ENCODE measurements around the gene SLC8A1.

The SLC8A1 gene

DNA sequence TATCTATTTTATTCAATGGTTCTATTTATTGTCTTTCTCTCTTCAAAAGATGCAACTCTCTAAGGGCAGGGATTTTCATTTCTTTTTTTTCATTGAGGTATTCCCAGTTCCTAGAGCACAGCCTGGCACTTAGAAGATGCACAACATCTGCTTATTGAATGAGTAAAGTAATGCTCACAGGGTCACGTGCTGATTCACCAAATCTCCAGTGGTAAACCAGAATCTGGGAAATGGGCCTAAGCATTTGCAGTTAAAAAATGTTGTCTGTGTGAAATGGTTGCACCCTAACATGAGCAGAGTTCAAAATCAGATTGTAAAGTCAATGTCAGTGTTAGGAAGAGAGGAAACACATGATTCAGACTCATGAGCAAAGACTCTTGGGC lies 15.8 kb downstream of the SLC8A1 start:
- no peak for TF ChIP-seq MYC (IDR thresholded peaks at IDR 0.05; ENCODE audit: low read depth, low read length)
- TF ChIP-seq, protein P1, sequence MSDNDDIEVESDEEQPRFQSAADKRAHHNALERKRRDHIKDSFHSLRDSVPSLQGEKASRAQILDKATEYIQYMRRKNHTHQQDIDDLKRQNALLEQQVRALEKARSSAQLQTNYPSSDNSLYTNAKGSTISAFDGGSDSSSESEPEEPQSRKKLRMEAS (IDR thresholded peaks at IDR 0.05; ENCODE audit: low read depth, low read length), result no peak
- TF ChIP-seq POLR2A (IDR thresholded peaks at IDR 0.05; ENCODE audit: extremely low read depth, insufficient read length), result no peak
- TF ChIP-seq, protein P2, sequence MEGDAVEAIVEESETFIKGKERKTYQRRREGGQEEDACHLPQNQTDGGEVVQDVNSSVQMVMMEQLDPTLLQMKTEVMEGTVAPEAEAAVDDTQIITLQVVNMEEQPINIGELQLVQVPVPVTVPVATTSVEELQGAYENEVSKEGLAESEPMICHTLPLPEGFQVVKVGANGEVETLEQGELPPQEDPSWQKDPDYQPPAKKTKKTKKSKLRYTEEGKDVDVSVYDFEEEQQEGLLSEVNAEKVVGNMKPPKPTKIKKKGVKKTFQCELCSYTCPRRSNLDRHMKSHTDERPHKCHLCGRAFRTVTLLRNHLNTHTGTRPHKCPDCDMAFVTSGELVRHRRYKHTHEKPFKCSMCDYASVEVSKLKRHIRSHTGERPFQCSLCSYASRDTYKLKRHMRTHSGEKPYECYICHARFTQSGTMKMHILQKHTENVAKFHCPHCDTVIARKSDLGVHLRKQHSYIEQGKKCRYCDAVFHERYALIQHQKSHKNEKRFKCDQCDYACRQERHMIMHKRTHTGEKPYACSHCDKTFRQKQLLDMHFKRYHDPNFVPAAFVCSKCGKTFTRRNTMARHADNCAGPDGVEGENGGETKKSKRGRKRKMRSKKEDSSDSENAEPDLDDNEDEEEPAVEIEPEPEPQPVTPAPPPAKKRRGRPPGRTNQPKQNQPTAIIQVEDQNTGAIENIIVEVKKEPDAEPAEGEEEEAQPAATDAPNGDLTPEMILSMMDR (IDR thresholded peaks at IDR 0.05; ENCODE audit: low read depth, low read length), result no peak
- H3K4me3 ChIP-seq (ENCODE audit: low read depth, low read length), result no peak overlapping the region
- no peak for DNase-seq (ENCODE audit: low read depth)

DNA sequence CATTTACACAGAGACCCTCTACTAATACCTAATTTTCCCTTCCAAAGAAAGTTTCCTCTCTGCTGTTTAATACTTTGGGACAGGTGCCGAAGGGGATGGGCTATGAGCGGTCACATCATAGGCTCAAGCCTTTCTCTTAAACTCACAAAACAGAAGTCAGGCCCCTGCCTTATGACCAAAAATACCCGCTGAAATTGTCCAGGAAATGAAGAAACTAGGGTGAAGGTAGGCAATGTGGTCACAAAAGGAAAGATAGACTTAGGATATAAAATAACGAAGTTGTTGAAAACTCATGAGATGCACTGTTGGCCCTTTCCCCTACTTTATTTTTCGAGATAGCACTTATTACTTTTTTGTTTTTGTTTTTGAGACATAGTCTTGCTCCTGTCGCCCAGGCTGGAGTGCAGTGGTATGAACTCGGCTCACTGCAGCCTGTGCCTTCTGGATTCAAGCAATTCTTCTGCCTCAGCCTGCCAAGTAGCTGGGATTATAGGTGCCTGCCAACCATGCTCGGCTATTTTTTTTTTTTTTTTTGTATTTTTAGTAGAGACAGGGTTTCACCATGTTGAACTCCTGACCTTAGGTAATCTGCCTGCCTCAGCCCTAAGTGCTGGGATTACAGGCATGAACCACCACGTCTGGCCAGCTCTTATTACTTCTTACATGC lies 16.3 kb downstream of the SLC8A1 start:
- H3K4me3 ChIP-seq (ENCODE audit: low read depth, low read length), result no peak overlapping the region
- DNase-seq (ENCODE audit: low read depth), result no peak
- TF ChIP-seq, protein P2 (IDR thresholded peaks at IDR 0.05; ENCODE audit: low read depth, low read length), result no peak
- TF ChIP-seq MYC (IDR thresholded peaks at IDR 0.05; ENCODE audit: low read depth, low read length) (no peak), POLR2A (IDR thresholded peaks at IDR 0.05; ENCODE audit: extremely low read depth, insufficient read length) (no peak)
- TF ChIP-seq, protein P1 (IDR thresholded peaks at IDR 0.05; ENCODE audit: low read depth, low read length), result no peak

DNA sequence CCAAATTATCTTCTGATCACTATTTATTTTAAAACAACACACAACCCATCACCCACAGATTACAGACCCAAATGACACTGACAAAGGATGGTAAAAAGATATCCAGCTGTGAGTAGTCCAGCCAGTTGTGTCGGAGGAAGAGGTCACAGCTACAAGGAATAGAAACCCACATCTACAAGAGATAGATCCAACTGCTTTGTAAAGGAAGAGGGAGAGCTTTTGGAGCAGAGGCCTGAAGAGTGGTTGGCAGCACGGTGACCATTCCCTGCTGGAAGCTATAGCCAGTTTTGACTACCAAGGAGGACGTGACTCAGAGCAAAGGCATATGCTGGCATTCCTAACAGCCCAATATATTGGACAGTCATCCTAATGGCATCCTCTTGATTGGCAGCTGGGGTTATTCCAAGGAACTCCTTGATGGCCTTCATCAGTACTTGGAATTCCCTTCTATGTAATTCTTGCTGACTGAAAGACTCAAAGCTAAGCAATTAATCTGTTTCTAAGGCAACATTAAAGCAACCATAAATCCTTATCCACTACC lies 17.1 kb downstream of the SLC8A1 start:
- TF ChIP-seq, protein P2 (IDR thresholded peaks at IDR 0.05; ENCODE audit: low read depth, low read length), result no peak
- TF ChIP-seq, protein P1 (IDR thresholded peaks at IDR 0.05; ENCODE audit: low read depth, low read length), result no peak
- no peak for TF ChIP-seq POLR2A (IDR thresholded peaks at IDR 0.05; ENCODE audit: extremely low read depth, insufficient read length)
- no peak for DNase-seq (ENCODE audit: low read depth)
- no peak overlapping the region for H3K4me3 ChIP-seq (ENCODE audit: low read depth, low read length)

DNA sequence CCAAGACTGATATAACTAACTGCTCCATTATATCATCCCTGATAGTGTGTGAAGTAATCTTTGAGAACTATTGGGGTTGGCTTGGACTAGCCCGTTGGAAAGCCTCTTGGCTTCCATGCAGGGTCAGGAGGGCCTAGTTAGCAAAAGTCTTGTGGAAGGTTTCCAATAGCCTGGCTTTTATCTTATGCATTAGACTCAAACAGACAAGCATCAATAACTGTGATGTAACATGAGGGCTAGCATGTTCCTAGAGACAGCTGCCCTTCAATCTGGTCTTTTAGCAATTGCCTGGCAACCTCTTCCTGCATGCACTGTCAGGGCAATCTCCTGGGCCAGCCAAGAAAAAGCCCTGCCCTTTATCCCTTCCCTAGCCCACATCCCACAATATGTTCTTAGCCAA lies 18.2 kb downstream of the SLC8A1 start:
- no peak for DNase-seq (ENCODE audit: low read depth)
- no peak overlapping the region for H3K4me3 ChIP-seq (ENCODE audit: low read depth, low read length)
- TF ChIP-seq MYC (IDR thresholded peaks at IDR 0.05; ENCODE audit: low read depth, low read length) (no peak), POLR2A (IDR thresholded peaks at IDR 0.05; ENCODE audit: extremely low read depth, insufficient read length) (no peak)
- TF ChIP-seq, protein P2 (IDR thresholded peaks at IDR 0.05; ENCODE audit: low read depth, low read length), result no peak
- TF ChIP-seq, protein P1 (IDR thresholded peaks at IDR 0.05; ENCODE audit: low read depth, low read length), result no peak

DNA sequence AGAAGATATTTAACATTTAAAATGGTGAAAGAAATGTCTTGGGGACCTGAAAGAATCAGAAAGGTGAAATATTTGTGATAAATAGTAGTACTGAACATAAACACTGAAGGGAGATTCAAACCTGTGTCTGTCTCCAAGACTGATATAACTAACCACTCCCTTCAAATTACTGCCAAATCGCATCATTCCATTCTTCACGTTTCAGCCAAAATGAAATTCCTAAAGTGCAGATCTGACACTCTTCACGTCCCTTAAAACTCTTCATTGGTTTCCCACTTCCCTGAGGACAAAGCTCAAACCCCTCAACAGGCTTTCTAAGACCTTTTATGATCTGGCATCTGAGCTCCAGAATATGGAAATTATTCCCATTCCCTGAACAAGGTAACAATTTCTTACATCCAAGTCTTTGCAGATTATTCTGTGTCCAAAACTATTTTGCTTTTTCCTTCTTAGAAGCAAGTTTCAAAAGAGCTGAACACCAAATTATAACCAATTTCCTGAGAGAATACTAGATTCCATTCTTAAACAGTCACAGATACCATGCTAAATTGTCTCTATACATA lies 18.9 kb downstream of the SLC8A1 start:
- TF ChIP-seq POLR2A (IDR thresholded peaks at IDR 0.05; ENCODE audit: extremely low read depth, insufficient read length) (no peak), MYC (IDR thresholded peaks at IDR 0.05; ENCODE audit: low read depth, low read length) (no peak)
- TF ChIP-seq, protein P2 (IDR thresholded peaks at IDR 0.05; ENCODE audit: low read depth, low read length), result no peak
- TF ChIP-seq, protein P1 (IDR thresholded peaks at IDR 0.05; ENCODE audit: low read depth, low read length), result no peak
- no peak overlapping the region for H3K4me3 ChIP-seq (ENCODE audit: low read depth, low read length)
- no peak for DNase-seq (ENCODE audit: low read depth)
